Glutamatergic neuron (in vitro differentiated cells): Measurements from ENCODE around the gene MSRB3. TPM values are rescaled to one million over a fixed set of nuclear protein-coding genes. Genes with fewer than 3 reads are reported as not detected.

Experiments used
- DNase-seq: peaks from one replicate; pipeline ENCODE4 v3.0.0; 2022
- H3K27ac Mint-ChIP-seq: one replicate; pipeline ENCODE4 v1.8.0; 2020; ENCODE audit warnings: mild to moderate bottlenecking, mixed read lengths, inconsistent platforms; ENCODE audit not compliant: unreplicated experiment
- H3K27me3 Mint-ChIP-seq: one replicate; pipeline ENCODE4 v1.8.0; 2020; ENCODE audit warnings: mild to moderate bottlenecking, moderate library complexity, mixed read lengths, inconsistent platforms; ENCODE audit not compliant: unreplicated experiment
- H3K36me3 Mint-ChIP-seq: one replicate; pipeline ENCODE4 v1.8.0; 2020; ENCODE audit warnings: mild to moderate bottlenecking, mixed read lengths, inconsistent platforms; ENCODE audit not compliant: unreplicated experiment
- H3K4me1 Mint-ChIP-seq: one replicate; pipeline ENCODE4 v1.8.0; 2020; ENCODE audit warnings: mild to moderate bottlenecking, low read depth, mixed read lengths, inconsistent platforms; ENCODE audit not compliant: unreplicated experiment
- H3K4me3 Mint-ChIP-seq: one replicate; pipeline ENCODE4 v1.8.0; 2020; ENCODE audit warnings: mild to moderate bottlenecking, mixed read lengths, inconsistent platforms; ENCODE audit not compliant: unreplicated experiment
- H3K9me3 Mint-ChIP-seq: one replicate; pipeline ENCODE4 v1.8.0; 2020; ENCODE audit warnings: mild to moderate bottlenecking, moderate library complexity, mixed read lengths, inconsistent platforms; ENCODE audit not compliant: unreplicated experiment
- total RNA-seq: library from RNA; stranded (reverse); fragmentation: NEBNext Ultra II Directional; extraction: Animal tissue kit (Norgen Biotek cat#: 25700); gene quantifications from one replicate; pipeline ENCODE4 v1.2.1, GENCODE V29; 2021; ENCODE audit not compliant: unreplicated experiment
- TF ChIP-seq, protein P1 (sequence below): fragments of 200-600 bp; sonication (generic); IDR thresholded peaks from one replicate; pipeline ENCODE4 v1.5.0; 2021; ENCODE audit not compliant: partially characterized antibody, unreplicated experiment

MSRB3 gene
- total RNA-seq, 1 donor from 2014 or later, result 1.6 TPM

GRCh38 chr12:65300097-65300496 is 21.6 kb downstream of the MSRB3 start:
- Mint-ChIP-seq H3K4me3 (no peak overlapping the region), H3K9me3 (peaks cover 2% of the 10 kb centered on the region), H3K27me3 (no peaks in the 10 kb centered on the region), H3K27ac (no peak overlapping the region), H3K36me3 (no peaks in the 10 kb centered on the region), H3K4me1 (no peaks in the 10 kb centered on the region)
- DNase-seq, result no peak
- TF ChIP-seq, protein P1, sequence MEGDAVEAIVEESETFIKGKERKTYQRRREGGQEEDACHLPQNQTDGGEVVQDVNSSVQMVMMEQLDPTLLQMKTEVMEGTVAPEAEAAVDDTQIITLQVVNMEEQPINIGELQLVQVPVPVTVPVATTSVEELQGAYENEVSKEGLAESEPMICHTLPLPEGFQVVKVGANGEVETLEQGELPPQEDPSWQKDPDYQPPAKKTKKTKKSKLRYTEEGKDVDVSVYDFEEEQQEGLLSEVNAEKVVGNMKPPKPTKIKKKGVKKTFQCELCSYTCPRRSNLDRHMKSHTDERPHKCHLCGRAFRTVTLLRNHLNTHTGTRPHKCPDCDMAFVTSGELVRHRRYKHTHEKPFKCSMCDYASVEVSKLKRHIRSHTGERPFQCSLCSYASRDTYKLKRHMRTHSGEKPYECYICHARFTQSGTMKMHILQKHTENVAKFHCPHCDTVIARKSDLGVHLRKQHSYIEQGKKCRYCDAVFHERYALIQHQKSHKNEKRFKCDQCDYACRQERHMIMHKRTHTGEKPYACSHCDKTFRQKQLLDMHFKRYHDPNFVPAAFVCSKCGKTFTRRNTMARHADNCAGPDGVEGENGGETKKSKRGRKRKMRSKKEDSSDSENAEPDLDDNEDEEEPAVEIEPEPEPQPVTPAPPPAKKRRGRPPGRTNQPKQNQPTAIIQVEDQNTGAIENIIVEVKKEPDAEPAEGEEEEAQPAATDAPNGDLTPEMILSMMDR, result no peak

DNA sequence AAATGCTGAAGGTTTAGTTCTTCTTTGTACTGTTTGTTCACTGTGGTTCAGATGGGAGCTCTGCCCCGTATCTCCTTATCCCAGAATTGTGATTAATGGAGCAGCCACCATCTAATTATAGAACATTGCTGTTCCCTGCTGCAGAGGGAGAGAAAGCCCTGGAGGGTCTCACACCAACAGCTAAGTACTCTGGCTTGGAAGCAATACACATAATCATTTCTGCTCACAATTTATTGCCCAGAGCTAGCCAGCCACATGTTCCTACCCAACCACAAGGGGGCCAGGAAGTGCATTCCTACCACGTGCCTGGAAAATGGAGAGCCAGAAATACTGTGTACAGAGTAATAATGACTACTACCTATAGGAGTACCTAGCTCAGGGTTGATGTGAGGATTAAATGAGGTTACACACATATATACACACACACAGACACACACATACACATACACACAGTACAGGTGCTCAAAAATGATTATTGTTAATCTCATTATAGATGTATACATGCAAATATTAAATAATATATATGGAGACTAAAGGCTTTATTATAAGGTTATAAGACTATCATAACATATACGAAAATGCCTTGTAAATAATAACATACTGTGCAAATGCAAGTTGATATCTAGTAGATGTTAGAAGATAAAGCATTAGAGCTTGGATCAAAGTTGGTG is 22.3 kb downstream of the MSRB3 start:
- Mint-ChIP-seq H3K4me1 (no peaks in the 10 kb centered on the region), H3K27ac (no peak overlapping the region), H3K9me3 (peaks cover 2% of the 10 kb centered on the region), H3K4me3 (no peak overlapping the region), H3K27me3 (no peaks in the 10 kb centered on the region), H3K36me3 (no peaks in the 10 kb centered on the region)
- peak; percentile 37 for DNase-seq
- TF ChIP-seq, protein P1, result peak; percentile 44

DNA sequence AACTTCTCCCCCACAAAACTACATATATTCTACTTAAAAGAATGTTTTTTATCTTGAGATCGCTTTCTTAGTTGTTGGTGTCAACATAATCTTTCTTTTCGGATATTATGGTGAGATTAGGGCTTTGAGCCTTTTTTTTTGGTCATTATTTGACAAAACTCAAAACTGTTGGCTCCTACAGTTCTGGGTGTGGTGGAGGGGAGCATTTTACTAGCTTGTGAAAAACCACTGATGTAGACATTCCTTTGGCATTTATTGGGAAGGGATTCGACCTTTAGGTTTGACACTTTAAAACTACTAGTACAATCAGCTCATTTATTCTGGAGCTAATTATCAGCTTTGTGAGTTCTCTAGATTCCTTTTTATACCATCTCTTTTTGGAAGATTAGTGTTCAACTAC is 24.4 kb downstream of the MSRB3 start:
- Mint-ChIP-seq H3K36me3 (no peaks in the 10 kb centered on the region), H3K9me3 (no peaks in the 10 kb centered on the region), H3K27me3 (no peaks in the 10 kb centered on the region), H3K4me3 (no peak overlapping the region), H3K4me1 (peaks cover 1% of the 10 kb centered on the region), H3K27ac (no peak overlapping the region)
- TF ChIP-seq, protein P1, result no peak
- no peak for DNase-seq

GRCh38 chr12:65305346-65305950 is 27.0 kb downstream of the MSRB3 start:
- Mint-ChIP-seq H3K36me3 (no peaks in the 10 kb centered on the region), H3K4me1 (peaks cover 1% of the 10 kb centered on the region), H3K4me3 (no peak overlapping the region), H3K27ac (no peak overlapping the region), H3K9me3 (no peaks in the 10 kb centered on the region), H3K27me3 (no peaks in the 10 kb centered on the region)
- TF ChIP-seq, protein P1, result no peak
- no peak for DNase-seq

- Mint-ChIP-seq H3K27ac (no peak overlapping the region), H3K4me3 (no peak overlapping the region), H3K9me3 (no peaks in the 10 kb centered on the region), H3K4me1 (peaks cover 1% of the 10 kb centered on the region), H3K36me3 (no peaks in the 10 kb centered on the region), H3K27me3 (no peaks in the 10 kb centered on the region)
- TF ChIP-seq, protein P1, result peak; percentile 60
- DNase-seq, result no peak
These were observed 28.1 kb downstream of the MSRB3 start for GRCh38 chr12:65306366-65307168.
